Ectodermal cell (in vitro differentiated cells): ENCODE data around the gene GRB7.
"Not testable (repeated sequence)": the region's sequence is repeated elsewhere in the genome, so short reads cannot be mapped to it uniquely, and the experiment has no call there.

Experiments used
- H3K27ac ChIP-seq: 2 replicates; pipeline ENCODE4 v1.7.0; 2013; ENCODE audit warnings: mild to moderate bottlenecking, low read depth, low read length; ENCODE audit not compliant: insufficient read depth, poor library complexity, severe bottlenecking
- H3K27me3 ChIP-seq: 2 replicates; pipeline ENCODE4 v1.7.0; 2013; ENCODE audit warnings: mild to moderate bottlenecking, low read length; ENCODE audit not compliant: insufficient read depth, control insufficient read depth, poor library complexity, severe bottlenecking
- H3K36me3 ChIP-seq: one replicate; pipeline ENCODE4 v1.7.0; 2013; ENCODE audit warnings: low read length; ENCODE audit not compliant: control insufficient read depth, insufficient read depth
- H3K4me1 ChIP-seq: one replicate; pipeline ENCODE4 v1.7.0; 2013; ENCODE audit warnings: low read length; ENCODE audit not compliant: control insufficient read depth, insufficient read depth
- H3K4me3 ChIP-seq: 2 replicates; pipeline ENCODE4 v1.7.0; 2013; ENCODE audit warnings: low read depth, low read length, control low read depth; ENCODE audit not compliant: insufficient read depth
- H3K9me3 ChIP-seq: 2 replicates; pipeline ENCODE4 v1.7.0; 2013; ENCODE audit warnings: mild to moderate bottlenecking, low read length, moderate library complexity; ENCODE audit not compliant: control insufficient read depth
- WGBS, 2 experiments: methylation state at CpG; one replicate each; pipeline ENCODE4 v1.1.7; 2013; ENCODE audit warnings: missing lambda C conversion rate in 2 of 2; 5-methylcytosine and 5-hydroxymethylcytosine counted together

GRB7 gene

GRCh38 chr17:39759204-39759603 lies 21.5 kb downstream of the GRB7 start:
- WGBS, 2 experiments, result 85 to 93% methylated on average over 5 of the region's 5 CpGs
- H3K36me3 ChIP-seq, result no peaks in the 10 kb centered on the region
- peaks cover 15% of the 10 kb centered on the region for H3K27me3 ChIP-seq

DNA sequence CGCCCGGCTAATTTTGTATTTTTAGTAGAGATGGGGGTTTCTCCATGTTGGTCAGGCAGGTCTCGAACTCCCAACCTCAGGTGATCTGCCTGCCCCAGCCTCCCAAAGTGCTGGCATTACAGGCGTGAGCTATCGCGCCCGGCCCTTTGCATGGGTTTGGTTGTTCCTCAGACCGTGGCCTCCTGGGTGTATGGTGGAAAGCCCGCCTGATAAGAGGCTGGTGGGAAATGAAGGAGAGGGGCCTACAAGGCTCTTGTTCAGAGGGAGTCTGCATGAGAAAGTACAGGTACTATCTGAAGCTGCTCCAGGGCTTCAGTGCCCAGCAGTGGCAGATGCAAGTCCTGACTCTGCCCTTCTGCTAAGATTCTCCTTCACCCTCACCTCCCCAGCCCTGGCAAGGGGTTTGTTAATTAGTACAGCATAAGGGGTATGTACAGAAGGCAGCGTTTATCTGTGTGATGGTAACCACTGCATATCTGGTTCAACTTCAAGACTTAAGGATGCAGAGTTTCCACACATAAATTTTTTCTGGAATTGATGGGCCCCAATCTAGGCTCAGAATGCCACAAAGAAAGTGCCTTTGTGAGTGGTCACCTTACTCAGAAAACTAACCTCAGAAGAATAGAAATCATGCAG lies 24.2 kb downstream of the GRB7 start:
- Histone ChIP-seq H3K27ac (no peak overlapping the region), H3K4me1 (no peaks in the 10 kb centered on the region), H3K4me3 (no peak overlapping the region), H3K9me3 (no peaks in the 10 kb centered on the region), H3K36me3 (no peaks in the 10 kb centered on the region), H3K27me3 (no peaks in the 10 kb centered on the region)
- 93 to 95% methylated on average over 10 of the region's 10 CpGs for WGBS, 2 experiments

More at GRCh38 chr17:39759204-39759603, 21.5 kb downstream of the GRB7 start:
- Histone ChIP-seq H3K27ac (no peak overlapping the region), H3K9me3 (no peaks in the 10 kb centered on the region), H3K4me1 (peaks cover 13% of the 10 kb centered on the region), H3K4me3 (no peak overlapping the region)

GRCh38 chr17:39763051-39763820 lies 25.5 kb downstream of the GRB7 start:
- 87 to 94% methylated on average over 5 of the region's 5 CpGs for WGBS, 2 experiments

DNA sequence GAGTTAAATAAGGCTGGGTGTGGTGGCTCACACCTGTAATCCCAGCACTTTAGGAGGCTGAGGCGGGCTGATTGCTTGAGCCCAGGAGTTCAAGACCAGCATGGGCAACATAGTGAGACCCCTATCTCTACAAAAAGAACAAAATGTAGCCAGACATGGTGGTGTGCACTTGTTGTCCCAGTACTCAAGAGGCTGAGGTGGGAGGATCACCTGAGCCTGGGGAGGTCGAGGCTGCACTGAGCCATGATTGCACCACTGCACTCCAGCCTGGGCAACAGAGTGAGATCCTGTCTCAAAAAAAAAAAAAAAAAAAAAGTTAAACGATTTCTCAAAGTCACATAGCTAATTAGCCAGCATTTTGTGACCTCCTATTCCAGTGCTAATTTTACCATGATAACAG lies 26.4 kb downstream of the GRB7 start:
- H3K27ac ChIP-seq, H3K4me1 ChIP-seq, H3K4me3 ChIP-seq, H3K27me3 ChIP-seq, H3K36me3 ChIP-seq, H3K9me3 ChIP-seq: not testable (repeated sequence)
- 84 to 92% methylated on average over 2 to 3 of the region's 3 CpGs for WGBS, 2 experiments

More at GRCh38 chr17:39763051-39763820, 25.5 kb downstream of the GRB7 start:
- H3K4me3 ChIP-seq, result no peak overlapping the region
- no peaks in the 10 kb centered on the region for H3K36me3 ChIP-seq
- no peaks in the 10 kb centered on the region for H3K27me3 ChIP-seq
- H3K9me3 ChIP-seq, result no peaks in the 10 kb centered on the region
- H3K27ac ChIP-seq, result no peak overlapping the region
- no peaks in the 10 kb centered on the region for H3K4me1 ChIP-seq

GRCh38 chr17:39765175-39765574 lies 27.4 kb downstream of the GRB7 start:
- Histone ChIP-seq H3K4me1 (no peaks in the 10 kb centered on the region), H3K4me3 (no peak overlapping the region), H3K27ac (no peak overlapping the region), H3K36me3 (no peaks in the 10 kb centered on the region), H3K27me3 (no peaks in the 10 kb centered on the region), H3K9me3 (no peaks in the 10 kb centered on the region)
- 70 to 89% methylated on average over 3 of the region's 3 CpGs for whole genome bisulfite sequencing, 2 experiments

GRCh38 chr17:39765766-39766165 lies 28.0 kb downstream of the GRB7 start:
- Histone ChIP-seq H3K36me3 (no peaks in the 10 kb centered on the region), H3K9me3 (no peaks in the 10 kb centered on the region), H3K4me1 (no peaks in the 10 kb centered on the region), H3K27me3 (no peaks in the 10 kb centered on the region), H3K4me3 (no peak overlapping the region), H3K27ac (no peak overlapping the region)
- 93 to 95% methylated on average over 18 of the region's 18 CpGs for WGBS, 2 experiments

- H3K9me3 ChIP-seq, result no peaks in the 10 kb centered on the region
- WGBS, 2 experiments, result 80 to 83% methylated on average over 3 of the region's 3 CpGs
- no peak overlapping the region for H3K27ac ChIP-seq
- H3K27me3 ChIP-seq, result no peaks in the 10 kb centered on the region
- no peak overlapping the region for H3K4me3 ChIP-seq
- no peaks in the 10 kb centered on the region for H3K4me1 ChIP-seq
- no peaks in the 10 kb centered on the region for H3K36me3 ChIP-seq
These were observed 29.4 kb downstream of the GRB7 start for GRCh38 chr17:39767147-39767546.

- Histone ChIP-seq H3K36me3 (no peaks in the 10 kb centered on the region), H3K4me1 (no peaks in the 10 kb centered on the region), H3K9me3 (no peaks in the 10 kb centered on the region), H3K27ac (no peak overlapping the region), H3K27me3 (no peaks in the 10 kb centered on the region), H3K4me3 (no peak overlapping the region)
- WGBS, 2 experiments, result 95% methylated on average over 8 of the region's 8 CpGs
These were observed 32.3 kb downstream of the GRB7 start for GRCh38 chr17:39769974-39770587.

- Histone ChIP-seq H3K27ac (no peak overlapping the region), H3K27me3 (no peaks in the 10 kb centered on the region), H3K4me1 (no peaks in the 10 kb centered on the region), H3K4me3 (no peak overlapping the region), H3K9me3 (no peaks in the 10 kb centered on the region), H3K36me3 (no peaks in the 10 kb centered on the region)
These were observed 34.7 kb downstream of the GRB7 start for GRCh38 chr17:39772415-39772814.
